NCI-H1694 (cell line): ENCODE data around the gene CELF4.

Experiments
- DNase-seq: peaks from one replicate; lab custom pipeline; 2025; lab: John Stamatoyannopoulos, UW

Gene CELF4

GRCh38 chr18:37565101-37565976 is at the start of gene CELF4:
Gene CELF4 (minus strand): TSS chr18:37565798.
- peak; percentile 46 for DNase-seq

GRCh38 chr18:37613253-37613565 is 47.6 kb upstream of the CELF4 start:
- DNase-seq: no peak

- DNase-seq: no peak
Measured at GRCh38 chr18:37612524-37613252, 47.1 kb upstream of the CELF4 start.

- no peak for DNase-seq
Measured at GRCh38 chr18:37611614-37612279, 46.1 kb upstream of the CELF4 start.

- DNase-seq: no peak
Measured at GRCh38 chr18:37608876-37609275, 43.3 kb upstream of the CELF4 start.

- DNase-seq: no peak
Measured at GRCh38 chr18:37607281-37607680, 41.7 kb upstream of the CELF4 start.

- no peak for DNase-seq
Measured at GRCh38 chr18:37604032-37604431, 38.4 kb upstream of the CELF4 start.

- DNase-seq: no peak
Measured at GRCh38 chr18:37598966-37599896, 33.6 kb upstream of the CELF4 start.

GRCh38 chr18:37598396-37598795 is 32.8 kb upstream of the CELF4 start:
- DNase-seq: no peak

- no peak for DNase-seq
Measured at GRCh38 chr18:37590346-37590745, 24.7 kb upstream of the CELF4 start.

GRCh38 chr18:37588289-37588688 is 22.7 kb upstream of the CELF4 start:
- DNase-seq: no peak

- DNase-seq: no peak
Measured at GRCh38 chr18:37586656-37587225, 21.1 kb upstream of the CELF4 start.

- no peak for DNase-seq
Measured at GRCh38 chr18:37584952-37585695, 19.5 kb upstream of the CELF4 start.

- DNase-seq: no peak
Measured at GRCh38 chr18:37584217-37584616, 18.6 kb upstream of the CELF4 start.

- no peak for DNase-seq
Measured at GRCh38 chr18:37582261-37582660, 16.7 kb upstream of the CELF4 start.

- DNase-seq: peak; percentile 39
Measured at GRCh38 chr18:37578886-37579513, 13.4 kb upstream of the CELF4 start.

- no peak for DNase-seq
Measured at GRCh38 chr18:37578182-37578678, 12.6 kb upstream of the CELF4 start.

GRCh38 chr18:37577051-37577611 is 11.5 kb upstream of the CELF4 start:
- no peak for DNase-seq

GRCh38 chr18:37575646-37576045 is 10.0 kb upstream of the CELF4 start:
- no peak for DNase-seq

- no peak for DNase-seq
Measured at GRCh38 chr18:37574113-37574512, 8.5 kb upstream of the CELF4 start.
